ENCODE results near the gene MEF2A.

MEF2A gene

GRCh38 chr15:99604865-99605264 lies 39.1 kb downstream of the MEF2A start:
- H3K27ac ChIP-seq (ENCODE audit: low read length) = no peak overlapping the region
- H3K27me3 ChIP-seq (replicated peaks; ENCODE audit: insufficient read depth, low read length) = no peaks in the 10 kb centered on the region
- H3K9ac ChIP-seq (ENCODE audit: low read length) = no peak overlapping the region
- H3K9me2 ChIP-seq (replicated peaks; ENCODE audit: insufficient read depth, low read length) = no peaks in the 10 kb centered on the region
- no peaks in the 10 kb centered on the region for H3F3A ChIP-seq (ENCODE audit: insufficient read depth, low read length)
- H3K4me1 ChIP-seq (ENCODE audit: low read length) = no peaks in the 10 kb centered on the region
- DNase-seq = no peak
- H3K36me3 ChIP-seq (replicated peaks; ENCODE audit: insufficient read depth, low read length) = 0 out of 2 replicates have a peak, but pooled peaks cover 3% of the 10 kb centered on the region
- no peak overlapping the region for H3K4me2 ChIP-seq (ENCODE audit: low read depth, low read length)
- no peak overlapping the region for H2AFZ ChIP-seq (ENCODE audit: low read length)
- H4K20me1 ChIP-seq (ENCODE audit: insufficient read depth, low read length) = no peaks in the 10 kb centered on the region
- H3K9me3 ChIP-seq (replicated peaks; ENCODE audit: insufficient read depth, low read length) = no peaks in the 10 kb centered on the region
- no peak overlapping the region for H3K4me3 ChIP-seq (ENCODE audit: low read length)
- peaks cover 82% of the 10 kb centered on the region for H3K79me2 ChIP-seq (ENCODE audit: low read length)
- TF ChIP-seq EZH2phosphoT487 (IDR thresholded peaks at IDR 0.05; ENCODE audit: low read length) = no peak
- TF ChIP-seq CTCF (IDR thresholded peaks at IDR 0.05; ENCODE audit: low read length) = no peak
- no peak for TF ChIP-seq EZH2 (optimal IDR thresholded peaks at IDR 0.05; ENCODE audit: low read depth, low read length)

- H3K4me3 ChIP-seq (ENCODE audit: low read length) = no peak overlapping the region
- no peak for DNase-seq
- H3K27me3 ChIP-seq (replicated peaks; ENCODE audit: insufficient read depth, low read length) = no peaks in the 10 kb centered on the region
- no peak overlapping the region for H3K9ac ChIP-seq (ENCODE audit: low read length)
- H4K20me1 ChIP-seq (ENCODE audit: insufficient read depth, low read length) = no peaks in the 10 kb centered on the region
- H3K4me2 ChIP-seq (ENCODE audit: low read depth, low read length) = no peak overlapping the region
- TF ChIP-seq CTCF (IDR thresholded peaks at IDR 0.05; ENCODE audit: low read length) (no peak), EZH2 (optimal IDR thresholded peaks at IDR 0.05; ENCODE audit: low read depth, low read length) (no peak), EZH2phosphoT487 (IDR thresholded peaks at IDR 0.05; ENCODE audit: low read length) (no peak)
- no peaks in the 10 kb centered on the region for H3K9me3 ChIP-seq (replicated peaks; ENCODE audit: insufficient read depth, low read length)
- peaks cover 77% of the 10 kb centered on the region for H3K79me2 ChIP-seq (ENCODE audit: low read length)
- H3K36me3 ChIP-seq (replicated peaks; ENCODE audit: insufficient read depth, low read length) = no peaks in the 10 kb centered on the region
- no peak overlapping the region for H3K27ac ChIP-seq (ENCODE audit: low read length)
- no peaks in the 10 kb centered on the region for H3K4me1 ChIP-seq (ENCODE audit: low read length)
- no peak overlapping the region for H2AFZ ChIP-seq (ENCODE audit: low read length)
- H3K9me2 ChIP-seq (replicated peaks; ENCODE audit: insufficient read depth, low read length) = no peaks in the 10 kb centered on the region
- H3F3A ChIP-seq (ENCODE audit: insufficient read depth, low read length) = no peaks in the 10 kb centered on the region
Measured at GRCh38 chr15:99605490-99605931, 39.7 kb downstream of the MEF2A start.

GRCh38 chr15:99605990-99606389 lies 40.2 kb downstream of the MEF2A start:
- no peaks in the 10 kb centered on the region for H3K9me2 ChIP-seq (replicated peaks; ENCODE audit: insufficient read depth, low read length)
- no peak overlapping the region for H3K4me2 ChIP-seq (ENCODE audit: low read depth, low read length)
- H3K27ac ChIP-seq (ENCODE audit: low read length) = no peak overlapping the region
- no peak for DNase-seq
- no peaks in the 10 kb centered on the region for H3F3A ChIP-seq (ENCODE audit: insufficient read depth, low read length)
- H3K36me3 ChIP-seq (replicated peaks; ENCODE audit: insufficient read depth, low read length) = no peaks in the 10 kb centered on the region
- no peaks in the 10 kb centered on the region for H4K20me1 ChIP-seq (ENCODE audit: insufficient read depth, low read length)
- H3K4me3 ChIP-seq (ENCODE audit: low read length) = no peak overlapping the region
- peaks cover 78% of the 10 kb centered on the region for H3K79me2 ChIP-seq (ENCODE audit: low read length)
- H3K27me3 ChIP-seq (replicated peaks; ENCODE audit: insufficient read depth, low read length) = no peaks in the 10 kb centered on the region
- TF ChIP-seq EZH2phosphoT487 (IDR thresholded peaks at IDR 0.05; ENCODE audit: low read length) (no peak), CTCF (IDR thresholded peaks at IDR 0.05; ENCODE audit: low read length) (no peak), EZH2 (optimal IDR thresholded peaks at IDR 0.05; ENCODE audit: low read depth, low read length) (no peak)
- H2AFZ ChIP-seq (ENCODE audit: low read length) = no peak overlapping the region
- H3K4me1 ChIP-seq (ENCODE audit: low read length) = no peaks in the 10 kb centered on the region
- no peaks in the 10 kb centered on the region for H3K9me3 ChIP-seq (replicated peaks; ENCODE audit: insufficient read depth, low read length)
- H3K9ac ChIP-seq (ENCODE audit: low read length) = no peak overlapping the region
